Lung (tissue), 12 donors: ENCODE data around the gene TCF12. TPM values are rescaled to one million over a fixed set of nuclear protein-coding genes. Genes with fewer than 3 reads are reported as not detected.

ENCODE experiments used
- ATAC-seq: fragments of 200-7000 bp; cut with Tn5 transposase; one replicate; pipeline ENCODE4 v1.9.1; 2020; ENCODE audit warnings: moderate number of reproducible peaks; ENCODE audit not compliant: insufficient read depth, low FRiP score
- DNase-seq, 3 donors: peaks; one replicate each; pipeline ENCODE4 v3.0.0-alpha.2; 2013 to 2017
- H3K27ac ChIP-seq, 2 donors: one replicate each; pipeline ENCODE4 v1.5.1; 2013; ENCODE audit warnings: mild to moderate bottlenecking in 2 of 2, moderate library complexity in 2 of 2, control low read depth in 1 of 2, inconsistent platforms in 1 of 2, low read depth in 1 of 2, low read length in 1 of 2
- H3K27me3 ChIP-seq, 3 donors: one replicate each; pipeline ENCODE4 v1.5.1; 2013; ENCODE audit warnings: low read length in 2 of 3; ENCODE audit not compliant: control insufficient read depth in 3 of 3, insufficient read depth in 3 of 3
- H3K36me3 ChIP-seq, 4 donors: one replicate each; pipeline ENCODE4 v1.5.1; 2013; ENCODE audit warnings: low read length in 4 of 4, mild to moderate bottlenecking in 1 of 4, moderate library complexity in 1 of 4; ENCODE audit not compliant: control insufficient read depth in 4 of 4, insufficient read depth in 4 of 4
- H3K4me1 ChIP-seq, 5 donors: one replicate each; pipeline ENCODE4 v1.5.1; 2013; ENCODE audit warnings: low read length in 5 of 5, mild to moderate bottlenecking in 2 of 5, moderate library complexity in 1 of 5; ENCODE audit not compliant: control insufficient read depth in 5 of 5, insufficient read depth in 5 of 5
- H3K4me3 ChIP-seq: one replicate; pipeline ENCODE4 v1.5.1; 2013; ENCODE audit warnings: mild to moderate bottlenecking, control low read depth, moderate library complexity
- H3K9ac ChIP-seq, 2 donors: one replicate each; pipeline ENCODE4 v1.5.1; 2013; ENCODE audit warnings: low read length in 2 of 2, control low read depth in 1 of 2; ENCODE audit not compliant: insufficient read depth in 1 of 2
- H3K9me3 ChIP-seq, 4 donors: one replicate each; pipeline ENCODE4 v1.5.1; 2013; ENCODE audit warnings: low read length in 3 of 4, mild to moderate bottlenecking in 1 of 4, moderate library complexity in 1 of 4; ENCODE audit not compliant: control insufficient read depth in 4 of 4, insufficient read depth in 3 of 4
- CTCF ChIP-seq: IDR thresholded peaks from 2 replicates; pipeline ENCODE4 v1.5.1; 2012; ENCODE audit warnings: mild to moderate bottlenecking; ENCODE audit errors: control extremely low read depth, extremely low read depth
- WGBS, 2 donors: extraction: QIAGEN DNeasy Blood & Tissue Kit; methylation state at CpG; one replicate each; pipeline ENCODE4 v1.1.7; 2013; 5-methylcytosine and 5-hydroxymethylcytosine counted together
- polyA plus RNA-seq, 2 donors: library from polyadenylated mRNA; stranded (reverse); fragments of 200-250 nt; gene quantifications; one replicate each; pipeline ENCODE4 v1.2.1, GENCODE V29; 2013
- total RNA-seq, 2 donors: library from RNA; depleted of rRNA in 1 of 2; stranded (reverse); fragments of >200 nt in 1 of 2; gene quantifications; one replicate each; pipeline ENCODE4 v1.2.1, GENCODE V29; 2014 to 2021
- donor health status: control.
- donor health status: control.
- donor health status: Bipolar disorder and iron deficiency.
- donor health status: healthy.
- donor health status: DM: yes; HTN: yes; CAD: no.

Gene TCF12
- total and polyA plus RNA-seq, 4 donors = 9.6 to 314 (median 56.3) TPM

DNA sequence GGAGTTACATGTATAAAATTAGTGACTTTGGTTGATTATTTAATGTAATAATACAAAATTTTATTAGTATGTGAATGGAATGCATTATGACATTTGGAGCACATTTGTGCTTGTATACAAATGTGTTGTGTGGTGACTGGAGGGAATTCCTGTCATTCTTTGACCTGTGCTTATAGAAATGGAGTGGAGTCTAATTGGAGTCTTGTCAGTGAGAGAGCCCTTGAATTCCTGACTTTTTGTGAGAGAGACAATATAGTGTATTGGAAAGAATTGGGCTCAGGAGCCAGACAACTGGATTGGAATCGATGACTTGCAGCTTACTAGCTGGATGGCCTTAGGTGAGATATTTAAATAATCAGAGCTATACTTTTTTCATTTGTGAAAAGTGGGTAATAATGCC lies 9.4 kb downstream of the TCF12 start:
- Histone ChIP-seq H3K4me3 (no peak overlapping the region), H3K9me3 (no peaks in the 10 kb centered on the region), H3K4me1 (peaks cover 0 to 37% (median 7%) of the 10 kb centered on the region in 5 donors), H3K9ac (no peak overlapping the region), H3K36me3 (peaks cover 0 to 12% (median 2%) of the 10 kb centered on the region in 4 donors), H3K27me3 (no peaks in the 10 kb centered on the region), H3K27ac (no peak overlapping the region)
- TF ChIP-seq CTCF = no peak
- DNase-seq (no peak), ATAC-seq (no peak)
- WGBS, 2 donors = 68 to 92% methylated on average over 1 of the region's 1 CpG

DNA sequence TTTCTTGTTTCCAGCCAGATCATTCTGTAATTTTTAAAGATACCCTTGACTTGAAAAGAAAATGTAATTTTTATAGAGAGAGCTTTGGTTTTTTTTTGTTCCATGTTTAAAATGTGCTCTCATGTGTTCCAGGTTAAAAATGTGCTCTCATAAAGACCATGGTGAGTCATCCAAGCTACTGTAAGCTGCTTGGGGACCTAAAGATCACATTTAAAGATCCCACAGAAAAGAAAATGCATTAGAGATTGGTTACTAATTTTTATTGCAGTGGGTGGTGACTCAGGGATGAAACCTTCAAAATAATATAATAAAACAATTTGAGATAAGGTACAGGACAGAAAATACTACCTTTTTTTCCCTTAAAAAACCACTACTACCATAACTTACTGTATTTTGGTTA lies 11.0 kb downstream of the TCF12 start:
- no peak for ATAC-seq
- peaks cover 0 to 35% (median 7%) of the 10 kb centered on the region in 5 donors for H3K4me1 ChIP-seq

GRCh38 chr15:56929933-56930332 lies 11.5 kb downstream of the TCF12 start:
- 97 to 98% methylated on average over 3 of the region's 3 CpGs for WGBS, 2 donors
- TF ChIP-seq CTCF = no peak
- H3K4me1 ChIP-seq = peaks cover 0 to 35% (median 7%) of the 10 kb centered on the region in 5 donors

More for the DNA sequence above, 11.0 kb downstream of the TCF12 start:
- no peak overlapping the region for H3K27ac ChIP-seq
- H3K9me3 ChIP-seq = no peaks in the 10 kb centered on the region
- peaks cover 0 to 12% (median 2%) of the 10 kb centered on the region in 4 donors for H3K36me3 ChIP-seq
- no peak for DNase-seq
- no peak overlapping the region for H3K4me3 ChIP-seq
- no peak overlapping the region for H3K9ac ChIP-seq
- no peaks in the 10 kb centered on the region for H3K27me3 ChIP-seq
- no peak for TF ChIP-seq CTCF

More at GRCh38 chr15:56929933-56930332, 11.5 kb downstream of the TCF12 start:
- Histone ChIP-seq H3K4me3 (no peak overlapping the region), H3K9ac (no peak overlapping the region), H3K36me3 (peaks cover 0 to 14% (median 3%) of the 10 kb centered on the region in 4 donors), H3K27me3 (no peaks in the 10 kb centered on the region), H3K9me3 (no peaks in the 10 kb centered on the region), H3K27ac (no peak overlapping the region)
- no peak for DNase-seq
- no peak for ATAC-seq
